Renal cortex interstitium (tissue), 11 donors: ENCODE results near the gene CFAP58. TPM values are rescaled to one million over a fixed set of nuclear protein-coding genes. Genes with fewer than 3 reads are reported as not detected.

Source experiments
- DNase-seq, 11 donors: peaks; one replicate each; pipeline ENCODE4 v3.0.0-alpha.2; 2013; ENCODE audit warnings: low read depth in 9 of 11, low spot score in 4 of 11; ENCODE audit errors: extremely low read depth in 1 of 11
- polyA plus RNA-seq, 3 donors: library from polyadenylated mRNA; unstranded; fragments of 120-200 nt; gene quantifications; one replicate each; pipeline ENCODE4 v1.2.1, GENCODE V29; 2013; ENCODE audit not compliant: insufficient read length in 3 of 3

Gene CFAP58
- polyA plus RNA-seq, 3 donors: 0.33 to 0.51 (median 0.47) TPM

DNA sequence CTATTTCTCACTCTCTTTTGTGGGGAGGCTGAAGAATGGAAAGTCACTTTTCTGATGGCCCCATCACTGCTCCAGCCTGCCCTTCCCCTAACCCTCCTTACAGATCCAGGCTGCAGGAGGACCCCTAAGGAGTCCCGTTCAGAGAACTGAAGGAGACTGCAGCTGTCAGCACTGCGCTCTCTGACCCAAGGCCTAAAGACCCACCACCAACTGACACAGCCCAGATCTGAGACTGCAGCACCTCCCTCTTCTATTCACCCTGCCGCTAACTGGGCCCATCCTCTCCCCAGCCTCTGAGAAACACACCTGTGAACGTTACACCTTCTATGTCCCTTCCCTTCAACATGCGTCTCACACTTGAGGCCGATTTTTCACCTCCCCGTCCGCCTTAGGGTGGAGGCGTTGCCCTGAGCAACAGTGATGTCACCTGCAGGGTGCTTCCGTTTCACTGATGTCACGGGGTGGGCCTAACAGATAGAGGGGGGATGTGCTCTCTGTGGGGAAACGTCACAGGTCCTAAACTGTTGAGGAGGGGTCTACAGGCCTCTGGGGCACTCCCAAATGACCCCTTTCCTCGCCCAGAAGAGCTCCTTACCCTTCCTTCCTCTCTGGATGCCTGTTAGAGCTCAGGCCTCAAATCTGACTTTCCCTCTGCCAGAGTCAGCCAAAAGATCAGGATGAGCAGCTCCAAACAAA lies 20.5 kb upstream of the CFAP58 start:
- DNase-seq: no peak

DNA sequence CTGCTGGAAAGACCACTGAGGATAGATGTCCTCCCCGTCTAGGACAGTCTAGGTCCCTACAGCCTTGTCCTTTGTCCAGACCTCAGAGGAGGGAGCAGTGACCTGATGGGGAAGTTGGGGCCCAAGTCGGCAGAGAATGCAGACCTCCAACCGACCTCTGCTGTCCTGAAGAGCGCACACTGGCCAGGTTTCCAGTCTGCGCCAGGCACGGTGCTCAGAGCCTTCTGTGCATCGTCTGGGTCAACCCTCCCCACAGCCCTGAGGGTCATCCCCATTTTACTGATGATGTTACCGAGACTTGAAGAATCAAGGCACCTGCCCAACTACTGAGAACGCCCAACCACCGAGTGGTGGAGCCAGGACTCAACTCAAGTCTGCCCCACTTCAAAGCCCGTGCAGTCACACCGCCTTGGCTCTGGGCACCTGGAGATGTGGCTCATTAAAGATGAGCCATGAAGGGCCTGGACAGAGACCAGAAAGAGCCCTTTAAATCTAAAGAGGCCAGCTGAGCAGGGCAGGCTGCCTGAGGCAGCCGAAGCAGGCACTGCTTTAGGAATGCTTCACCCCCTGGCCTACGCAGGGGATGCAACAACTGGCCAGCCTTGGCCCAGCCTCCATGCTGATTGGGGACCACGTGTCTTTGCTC lies 19.8 kb upstream of the CFAP58 start:
- DNase-seq: no peak

GRCh38 chr10:104334561-104334960 lies 19.1 kb upstream of the CFAP58 start:
- no peak for DNase-seq

GRCh38 chr10:104334965-104335650 lies 18.5 kb upstream of the CFAP58 start:
- DNase-seq: no peak

DNA sequence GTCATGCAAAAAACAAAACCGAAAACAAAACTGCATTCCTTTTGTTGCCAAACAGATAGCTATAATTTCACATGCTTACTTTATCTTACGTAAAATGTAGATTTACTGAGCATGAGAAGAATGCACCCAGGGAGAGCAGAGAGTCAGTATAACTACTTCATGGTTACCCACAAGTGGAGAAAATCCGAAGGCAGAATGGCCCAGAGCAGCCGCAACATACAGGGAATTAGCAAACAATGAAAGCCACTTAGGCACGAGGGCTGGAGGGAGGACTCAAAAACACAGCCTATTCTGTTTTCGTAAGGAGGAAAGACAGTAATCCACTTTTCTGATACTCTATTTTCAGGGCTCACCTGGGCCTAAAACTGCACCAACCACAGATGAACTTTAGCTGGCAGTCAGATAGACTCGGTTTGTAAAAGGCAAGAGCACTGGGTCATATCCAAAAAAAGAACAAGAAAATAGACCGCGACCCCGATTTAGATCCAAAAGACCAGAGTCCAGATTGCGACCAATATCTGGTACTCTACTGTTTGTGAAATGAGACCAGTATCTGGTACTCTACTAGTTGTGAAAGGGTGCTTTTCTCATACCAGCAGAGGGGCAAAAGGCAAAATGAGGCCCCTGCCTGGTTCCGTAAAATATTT lies 16.7 kb upstream of the CFAP58 start:
- no peak for DNase-seq

DNA sequence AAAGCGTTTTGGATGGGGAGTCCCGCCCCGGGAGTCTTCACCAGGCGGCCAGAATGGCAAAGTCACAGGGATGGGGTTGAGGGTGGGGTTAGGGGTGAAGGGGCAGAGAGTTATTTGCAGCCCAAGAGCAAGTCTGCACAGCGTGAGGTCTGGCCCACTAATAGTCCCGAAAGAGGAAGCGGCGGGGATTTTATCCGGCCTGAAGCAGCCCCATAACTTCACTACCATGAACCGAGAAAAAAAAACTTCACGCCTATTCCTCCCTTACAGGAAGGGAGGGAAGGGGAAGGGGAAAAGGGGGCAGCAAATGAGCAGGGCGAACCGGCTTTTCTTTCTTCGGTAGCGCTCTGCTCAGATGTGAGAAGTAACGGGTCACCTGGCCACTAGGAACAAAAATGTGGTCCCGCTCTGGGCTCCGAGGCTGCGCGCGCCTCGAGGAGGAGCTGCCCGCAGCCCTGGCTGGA lies 16.1 kb upstream of the CFAP58 start:
- DNase-seq: no peak

DNA sequence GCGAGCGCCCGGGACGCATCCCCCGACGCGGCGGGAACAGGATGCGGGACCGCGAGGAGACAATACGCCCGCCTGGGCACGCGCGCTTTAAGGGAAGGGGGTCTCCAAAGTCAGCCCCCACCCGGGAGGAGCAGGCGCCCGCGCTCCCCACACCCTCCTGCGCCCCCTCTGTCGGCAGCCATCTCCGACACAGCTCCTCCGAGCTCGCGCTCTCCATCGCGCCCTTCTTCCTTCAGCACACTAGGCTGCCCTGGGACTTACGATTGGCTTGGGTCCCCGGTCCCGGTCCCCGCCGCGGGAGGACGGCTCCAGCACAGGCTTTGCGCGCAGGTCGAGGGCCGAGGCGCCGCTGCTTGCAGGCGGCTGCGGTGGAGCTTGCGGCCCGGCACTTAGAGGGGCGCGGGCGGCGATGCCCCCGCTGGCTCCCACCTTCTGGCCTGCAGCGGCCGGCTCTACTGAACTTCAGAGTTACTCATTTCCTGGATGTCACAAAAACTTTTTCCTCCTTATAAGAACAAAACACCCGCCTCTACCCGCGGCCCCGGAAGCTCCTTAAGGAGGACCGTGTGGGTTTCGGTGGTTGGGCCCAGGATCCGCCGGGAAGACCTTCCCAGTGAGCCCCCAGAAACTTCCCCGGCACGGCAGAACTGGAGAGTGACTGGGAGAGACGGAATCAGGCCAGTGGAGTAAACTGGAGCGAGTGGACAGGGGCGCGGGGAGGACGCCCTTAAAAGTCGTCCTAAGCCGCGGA lies 15.5 kb upstream of the CFAP58 start, which contains the start of gene ITPRIP:
ITPRIP (minus strand) TSS at position 481 of the 751 bp plus-strand sequence. CDS start 22,414 bp downstream, outside the sequence.
- peak in 5 of 11 donors; percentile 62 to 77 (median 72) for DNase-seq

DNA sequence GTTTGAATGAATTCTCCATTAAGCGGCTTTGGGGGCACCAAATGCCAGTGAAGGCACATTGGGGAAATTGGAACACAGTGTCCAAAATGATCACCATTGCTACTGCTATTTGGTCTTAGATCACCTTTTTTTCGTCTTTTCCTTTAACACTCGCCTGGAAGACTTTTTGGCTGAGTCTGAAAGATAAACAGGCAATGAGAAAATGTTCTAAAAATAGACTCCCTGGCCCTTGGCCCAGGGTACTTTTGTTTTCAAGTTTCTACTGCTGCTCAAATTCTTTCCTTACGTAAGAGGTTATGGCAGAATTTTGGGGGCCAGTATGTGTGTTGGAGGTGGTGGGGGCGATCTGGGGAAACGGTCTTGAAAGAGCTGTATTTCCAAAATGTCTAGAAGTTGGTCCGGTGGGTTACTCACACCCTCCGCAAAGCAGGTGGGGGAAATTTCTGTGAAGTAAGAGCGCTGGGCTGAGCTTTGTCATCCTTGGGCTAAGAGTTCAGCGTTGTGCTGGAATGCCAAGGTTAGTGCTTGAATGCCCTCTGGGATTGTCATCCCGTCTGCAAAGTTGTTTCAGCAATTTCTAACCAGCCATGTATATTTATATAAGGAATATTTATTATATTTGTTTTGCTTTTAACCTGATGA lies 14.0 kb upstream of the CFAP58 start:
- DNase-seq: peak in 4 of 11 donors; percentile 64 to 72 (median 67)

GRCh38 chr10:104340111-104340526 lies 13.5 kb upstream of the CFAP58 start:
- DNase-seq: no peak

GRCh38 chr10:104340641-104341040 lies 13.0 kb upstream of the CFAP58 start:
- no peak for DNase-seq

DNA sequence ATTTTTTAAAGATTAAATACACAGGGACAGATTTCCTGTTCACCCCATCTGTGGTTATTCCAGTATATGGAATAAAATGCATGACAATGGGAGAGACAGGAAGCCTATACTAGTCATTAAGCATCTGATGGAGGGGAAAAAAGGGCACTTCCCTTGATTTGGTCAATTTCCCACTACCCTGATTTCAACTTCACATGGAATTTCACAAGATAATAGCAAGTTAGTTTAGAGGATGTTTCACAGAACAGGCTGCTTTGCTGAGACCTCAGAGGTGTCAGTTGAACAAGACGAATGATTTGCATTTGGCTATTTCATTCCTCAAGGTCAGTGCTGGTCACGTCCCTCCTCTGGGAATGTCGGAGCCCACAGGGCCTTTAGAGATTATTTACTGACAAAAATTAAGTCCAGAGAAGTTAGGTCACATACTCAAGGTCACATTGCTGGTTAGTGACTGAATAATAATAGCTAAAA lies 10.7 kb upstream of the CFAP58 start:
- DNase-seq: no peak

DNA sequence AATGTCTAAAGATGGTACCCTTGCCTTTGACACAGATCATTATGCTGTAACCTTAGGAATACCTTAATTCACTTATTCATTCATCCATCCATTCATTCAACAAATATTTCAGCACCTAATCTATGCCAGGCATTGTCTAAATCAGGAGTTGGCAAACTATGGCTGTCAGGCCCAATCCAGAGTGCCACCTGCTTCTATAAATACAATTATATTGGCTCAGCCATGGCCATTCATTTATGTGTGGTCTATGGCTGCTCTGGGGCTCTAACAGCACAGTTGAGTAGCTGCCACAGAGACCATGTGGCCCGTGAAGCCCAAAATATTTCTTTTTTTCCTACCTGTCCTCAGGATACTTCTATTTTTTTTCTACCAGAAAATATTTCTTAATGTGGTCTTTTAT lies 9.4 kb upstream of the CFAP58 start:
- DNase-seq: no peak

GRCh38 chr10:104345515-104345914 lies 8.1 kb upstream of the CFAP58 start:
- no peak for DNase-seq

DNA sequence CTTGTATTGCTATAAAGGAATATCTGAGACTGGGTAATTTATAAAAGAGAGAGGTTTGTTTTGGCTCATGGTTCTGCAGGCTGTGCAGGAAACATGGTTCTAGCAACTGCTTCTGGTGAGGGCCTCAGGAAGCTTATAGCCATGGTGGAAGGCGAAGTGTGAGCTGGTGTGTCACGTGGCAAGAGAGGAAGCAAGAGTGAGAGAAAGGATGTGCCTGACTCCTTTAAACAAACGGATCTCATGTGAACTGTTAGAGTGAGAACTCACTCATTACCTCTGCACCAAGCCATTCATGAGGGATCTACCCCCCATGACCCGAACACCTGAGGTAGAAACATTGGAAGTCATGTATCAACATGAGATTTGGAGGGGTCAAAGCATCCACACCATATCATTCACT lies 7.7 kb upstream of the CFAP58 start:
- DNase-seq: no peak

- DNase-seq: no peak
These were observed 6.2 kb upstream of the CFAP58 start for GRCh38 chr10:104347295-104348045.

DNA sequence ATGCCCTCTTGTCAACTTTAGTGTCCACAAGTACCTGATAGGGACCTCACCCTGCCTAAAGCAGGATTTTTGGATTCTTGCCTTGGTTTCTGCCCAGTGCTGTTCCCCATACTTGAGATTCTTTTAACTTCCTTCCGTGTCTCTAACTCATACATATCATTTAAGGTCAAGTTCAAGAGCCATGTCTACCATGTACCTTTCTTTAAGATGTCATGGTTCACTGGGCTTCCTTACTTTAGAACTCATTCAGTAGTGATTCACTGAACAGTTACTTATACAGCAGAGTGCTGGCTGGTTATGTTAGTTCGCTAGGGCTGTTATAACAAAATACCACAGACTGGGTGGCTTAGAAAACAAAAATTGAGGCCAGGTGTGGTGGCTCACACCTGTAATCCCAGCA lies 5.0 kb upstream of the CFAP58 start:
- no peak for DNase-seq

GRCh38 chr10:104349623-104350126 lies 4.0 kb upstream of the CFAP58 start:
- no peak for DNase-seq
